ENCODE measurements around the gene SIGLEC8. TPM values are rescaled to one million over a fixed set of nuclear protein-coding genes. Genes with fewer than 3 reads are reported as not detected.
"Not testable (repeated sequence)": the region's sequence is repeated elsewhere in the genome, so short reads cannot be mapped to it uniquely, and the experiment has no call there.

Gene SIGLEC8
- total RNA-seq, 1 donor from 2014 or later = not detected

DNA sequence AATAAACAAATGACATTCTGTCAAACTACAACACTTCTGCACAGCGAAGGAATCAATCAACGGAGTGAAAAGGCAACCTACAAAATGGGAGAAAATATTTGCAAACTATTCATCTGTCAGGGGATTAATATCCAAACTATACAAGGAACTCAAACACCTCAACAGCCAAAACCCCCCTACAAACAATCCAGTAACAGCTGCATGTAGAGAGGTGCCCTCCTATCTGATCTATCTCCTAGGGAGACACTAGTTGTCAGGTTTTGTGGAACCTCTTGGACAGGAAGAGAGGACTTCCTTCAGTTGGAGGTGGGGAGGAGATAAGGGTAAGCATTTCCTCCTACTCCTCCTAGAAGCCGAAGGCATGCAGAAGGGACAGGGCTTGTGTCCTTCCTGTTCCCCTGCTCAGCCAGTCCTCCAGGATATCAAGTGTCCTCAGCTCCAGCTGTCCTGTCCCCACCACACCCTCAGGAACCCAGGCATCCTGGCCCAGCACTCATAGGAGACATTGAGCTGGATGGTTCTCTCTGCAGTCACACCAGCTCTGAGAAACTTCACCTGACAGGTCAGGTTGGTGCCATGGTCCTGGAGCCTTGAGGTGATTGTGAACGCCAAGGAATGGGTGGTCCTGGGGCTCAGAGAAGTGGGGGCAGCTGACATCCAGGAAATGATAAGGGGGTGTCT lies 9.8 kb upstream of the SIGLEC8 start:
- Histone ChIP-seq H3K36me3 (no peaks in the 10 kb centered on the region), H3K4me1 (no peaks in the 10 kb centered on the region), H3K9me3 (ENCODE audit: low read depth) (no peaks in the 10 kb centered on the region), H2AFZ (replicated peaks) (no peak overlapping the region), H3K4me2 (no peak overlapping the region), H3K27me3 (peaks cover 38% of the 10 kb centered on the region), H3K4me3 (no peak overlapping the region), H3K9ac (no peak overlapping the region), H4K20me1 (ENCODE audit: low read depth) (no peaks in the 10 kb centered on the region), H3F3A (ENCODE audit: low read depth) (no peaks in the 10 kb centered on the region), H3K27ac (no peak overlapping the region), H3K79me2 (ENCODE audit: low read depth) (no peaks in the 10 kb centered on the region)
- H3K27ac Mint-ChIP-seq = no peak overlapping the region
- no peaks in the 10 kb centered on the region for H3K36me3 Mint-ChIP-seq
- no peak overlapping the region for H3K4me3 Mint-ChIP-seq
- DNase-seq (ENCODE audit: low spot score) = no peak
- peaks cover 2% of the 10 kb centered on the region for H3K9me3 Mint-ChIP-seq
- no peaks in the 10 kb centered on the region for H3K4me1 Mint-ChIP-seq
- TF ChIP-seq EZH2 (IDR thresholded peaks at IDR 0.05) = no peak
- TF ChIP-seq EZH2phosphoT487 (IDR thresholded peaks at IDR 0.05) = no peak
- TF ChIP-seq, protein P1, sequence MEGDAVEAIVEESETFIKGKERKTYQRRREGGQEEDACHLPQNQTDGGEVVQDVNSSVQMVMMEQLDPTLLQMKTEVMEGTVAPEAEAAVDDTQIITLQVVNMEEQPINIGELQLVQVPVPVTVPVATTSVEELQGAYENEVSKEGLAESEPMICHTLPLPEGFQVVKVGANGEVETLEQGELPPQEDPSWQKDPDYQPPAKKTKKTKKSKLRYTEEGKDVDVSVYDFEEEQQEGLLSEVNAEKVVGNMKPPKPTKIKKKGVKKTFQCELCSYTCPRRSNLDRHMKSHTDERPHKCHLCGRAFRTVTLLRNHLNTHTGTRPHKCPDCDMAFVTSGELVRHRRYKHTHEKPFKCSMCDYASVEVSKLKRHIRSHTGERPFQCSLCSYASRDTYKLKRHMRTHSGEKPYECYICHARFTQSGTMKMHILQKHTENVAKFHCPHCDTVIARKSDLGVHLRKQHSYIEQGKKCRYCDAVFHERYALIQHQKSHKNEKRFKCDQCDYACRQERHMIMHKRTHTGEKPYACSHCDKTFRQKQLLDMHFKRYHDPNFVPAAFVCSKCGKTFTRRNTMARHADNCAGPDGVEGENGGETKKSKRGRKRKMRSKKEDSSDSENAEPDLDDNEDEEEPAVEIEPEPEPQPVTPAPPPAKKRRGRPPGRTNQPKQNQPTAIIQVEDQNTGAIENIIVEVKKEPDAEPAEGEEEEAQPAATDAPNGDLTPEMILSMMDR (IDR thresholded peaks at IDR 0.05) = no peak
- peaks cover 20% of the 10 kb centered on the region for H3K27me3 Mint-ChIP-seq (ENCODE audit: insufficient read depth, low read depth)

DNA sequence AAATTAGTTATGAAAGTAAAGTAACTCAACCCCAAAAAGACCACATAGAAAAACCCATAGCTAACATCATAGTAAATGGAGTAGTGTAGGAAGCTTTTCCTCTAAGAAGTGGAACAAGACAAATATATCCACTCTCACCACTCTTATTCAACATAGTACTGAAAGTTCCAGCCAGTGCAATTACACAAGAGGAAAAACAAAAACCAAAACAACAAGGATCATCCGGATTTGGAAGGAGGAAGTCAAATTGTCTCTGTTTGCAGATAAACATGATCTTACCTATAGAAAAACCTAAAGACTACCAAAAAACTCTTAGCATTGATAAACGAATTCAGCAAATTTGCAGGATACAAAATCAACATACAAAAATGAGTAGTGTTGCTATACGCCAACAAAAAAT lies 8.5 kb upstream of the SIGLEC8 start:
- Histone ChIP-seq H3K79me2 (ENCODE audit: low read depth) (no peaks in the 10 kb centered on the region), H3K4me2 (no peak overlapping the region)
- peaks cover 15% of the 10 kb centered on the region for H3K27me3 Mint-ChIP-seq (ENCODE audit: insufficient read depth, low read depth)

DNA sequence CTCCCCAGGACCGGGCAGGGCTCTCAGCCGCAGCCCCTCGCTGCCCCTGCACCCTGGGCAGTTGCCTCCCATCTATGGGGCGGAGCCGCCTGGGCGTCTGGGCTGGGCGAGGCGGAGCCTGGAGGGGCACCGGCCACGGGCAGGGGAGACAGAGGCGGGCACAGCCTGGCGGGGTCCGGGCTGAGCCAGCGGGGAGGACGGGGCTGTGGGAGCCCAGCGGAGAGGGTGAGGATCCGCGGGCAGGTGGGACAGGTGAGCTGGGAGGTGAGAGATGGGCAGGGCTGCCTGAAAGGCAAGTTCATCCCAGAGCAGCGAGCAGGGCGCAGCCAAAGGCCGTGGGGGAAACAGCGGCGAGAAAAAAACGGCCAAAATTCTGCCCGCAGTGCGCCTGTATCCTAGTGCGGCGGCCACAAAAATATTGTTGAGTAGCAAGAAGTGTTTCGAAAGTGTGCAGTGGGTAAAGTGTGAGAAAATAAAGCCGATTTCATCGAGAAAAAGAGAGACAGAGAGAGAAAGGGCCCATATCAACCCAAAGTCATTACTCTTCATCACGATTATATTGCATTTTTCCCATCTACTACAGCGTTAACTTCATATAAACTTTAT lies 5.8 kb upstream of the SIGLEC8 start:
- not testable (repeated sequence) for H3K4me2 ChIP-seq; H3K9me3 ChIP-seq (ENCODE audit: low read depth); H3K4me1 Mint-ChIP-seq; H3K79me2 ChIP-seq (ENCODE audit: low read depth); H3K4me3 ChIP-seq; H2AFZ ChIP-seq (replicated peaks); H3K36me3 Mint-ChIP-seq; H3K9me3 Mint-ChIP-seq; H3K4me1 ChIP-seq; H3K9ac ChIP-seq; H3F3A ChIP-seq (ENCODE audit: low read depth); H3K4me3 Mint-ChIP-seq; H3K27ac Mint-ChIP-seq; H3K36me3 ChIP-seq; DNase-seq (ENCODE audit: low spot score); H4K20me1 ChIP-seq (ENCODE audit: low read depth); H3K27ac ChIP-seq
- peaks cover 38% of the 10 kb centered on the region for H3K27me3 ChIP-seq
- peaks cover 20% of the 10 kb centered on the region for H3K27me3 Mint-ChIP-seq (ENCODE audit: insufficient read depth, low read depth)

More for the DNA sequence above, 8.5 kb upstream of the SIGLEC8 start:
- Mint-ChIP-seq H3K4me1 (no peaks in the 10 kb centered on the region), H3K9me3 (peaks cover 2% of the 10 kb centered on the region), H3K36me3 (no peaks in the 10 kb centered on the region), H3K4me3 (no peak overlapping the region), H3K27ac (no peak overlapping the region)
- H2AFZ ChIP-seq (replicated peaks) = no peak overlapping the region
- H3K4me1 ChIP-seq = no peaks in the 10 kb centered on the region
- no peaks in the 10 kb centered on the region for H3K9me3 ChIP-seq (ENCODE audit: low read depth)
- no peak overlapping the region for H3K27ac ChIP-seq
- H3K27me3 ChIP-seq = peaks cover 38% of the 10 kb centered on the region
- TF ChIP-seq EZH2 (IDR thresholded peaks at IDR 0.05) = no peak
- TF ChIP-seq EZH2phosphoT487 (IDR thresholded peaks at IDR 0.05) = no peak
- TF ChIP-seq, protein P1 (IDR thresholded peaks at IDR 0.05) = no peak
- no peak overlapping the region for H3K9ac ChIP-seq
- H4K20me1 ChIP-seq (ENCODE audit: low read depth) = no peaks in the 10 kb centered on the region
- no peak overlapping the region for H3K4me3 ChIP-seq
- H3K36me3 ChIP-seq = no peaks in the 10 kb centered on the region
- H3F3A ChIP-seq (ENCODE audit: low read depth) = no peaks in the 10 kb centered on the region
- DNase-seq (ENCODE audit: low spot score) = no peak

DNA sequence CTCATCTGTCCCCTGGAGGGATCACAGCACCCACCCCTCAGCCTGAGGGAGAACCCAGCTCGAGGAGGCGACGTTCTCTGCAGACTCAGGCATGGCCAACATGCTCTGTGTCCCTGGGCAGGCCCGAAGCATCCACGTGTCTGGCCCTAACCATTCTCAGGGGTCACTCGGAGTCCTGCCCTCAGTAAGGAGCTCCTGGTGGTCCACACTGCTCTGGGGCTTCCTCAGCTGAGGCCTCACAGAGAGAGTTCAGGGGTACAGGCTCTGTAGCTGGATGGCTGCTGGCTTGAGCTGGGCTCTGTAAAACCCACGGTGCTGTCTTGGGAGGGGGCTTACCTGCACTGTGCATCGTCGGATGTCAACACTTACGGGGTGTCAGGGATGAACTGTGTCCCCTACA lies 4.4 kb upstream of the SIGLEC8 start:
- H3K36me3 Mint-ChIP-seq = no peaks in the 10 kb centered on the region
- no peak for DNase-seq (ENCODE audit: low spot score)
- TF ChIP-seq, protein P1 (IDR thresholded peaks at IDR 0.05) = no peak
- no peak for TF ChIP-seq EZH2phosphoT487 (IDR thresholded peaks at IDR 0.05)
- TF ChIP-seq EZH2 (IDR thresholded peaks at IDR 0.05) = no peak
- no peak overlapping the region for H3K4me3 ChIP-seq
- no peak overlapping the region for H3K4me2 ChIP-seq
- no peaks in the 10 kb centered on the region for H3K36me3 ChIP-seq
- H3K79me2 ChIP-seq (ENCODE audit: low read depth) = no peaks in the 10 kb centered on the region
- peaks cover 36% of the 10 kb centered on the region for H3K27me3 ChIP-seq
- H3K27ac Mint-ChIP-seq = no peak overlapping the region
- H3K4me1 ChIP-seq = no peaks in the 10 kb centered on the region
- peaks cover 22% of the 10 kb centered on the region for H3K27me3 Mint-ChIP-seq (ENCODE audit: insufficient read depth, low read depth)
- no peak overlapping the region for H2AFZ ChIP-seq (replicated peaks)
- H3K27ac ChIP-seq = no peak overlapping the region
- H3K4me3 Mint-ChIP-seq = no peak overlapping the region
- no peaks in the 10 kb centered on the region for H3K9me3 ChIP-seq (ENCODE audit: low read depth)
- H4K20me1 ChIP-seq (ENCODE audit: low read depth) = no peaks in the 10 kb centered on the region
- peaks cover 3% of the 10 kb centered on the region for H3K9me3 Mint-ChIP-seq
- no peak overlapping the region for H3K9ac ChIP-seq
- H3F3A ChIP-seq (ENCODE audit: low read depth) = no peaks in the 10 kb centered on the region
- H3K4me1 Mint-ChIP-seq = no peaks in the 10 kb centered on the region
